ENCODE data around the gene STAT2.
A peak's percentile ranks its signal among the peaks of the same experiment; 100 is the strongest.
"Not testable (repeated sequence)": the region's sequence is repeated elsewhere in the genome, so short reads cannot be mapped to it uniquely, and the experiment has no call there.

The STAT2 gene

DNA sequence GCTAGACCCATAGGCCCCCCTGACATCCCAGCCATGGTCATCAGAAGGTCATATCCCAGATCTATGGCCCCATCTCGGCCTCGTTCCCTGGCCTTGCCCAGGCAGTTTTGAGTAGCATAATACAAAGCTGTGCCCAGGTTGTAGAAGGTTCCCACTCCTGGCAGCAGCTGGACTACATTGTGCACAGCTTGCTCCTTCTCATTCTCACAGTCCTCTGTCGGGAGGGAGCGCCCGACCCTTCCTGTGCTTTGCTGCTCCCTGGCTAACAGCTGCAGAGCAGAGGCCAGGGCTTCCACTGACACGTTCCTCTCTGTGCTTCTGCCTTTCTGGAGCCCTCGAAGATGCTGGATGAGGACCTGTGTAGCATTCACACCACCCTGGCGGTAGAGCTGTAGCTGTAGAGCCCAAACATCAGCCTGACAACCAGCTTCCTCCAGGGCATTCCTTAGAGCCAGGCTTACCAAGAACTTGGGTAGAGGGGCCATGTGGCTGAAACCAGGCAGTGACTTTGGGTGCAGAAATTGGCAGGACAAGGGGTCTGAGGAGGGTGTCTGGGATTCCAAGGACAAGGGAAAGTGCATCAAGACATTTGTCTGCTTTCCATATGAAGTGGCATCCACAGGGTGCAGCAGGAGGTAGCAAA, 1.7 kb upstream of the STAT2 start:
- no peak for DNase-seq (ENCODE audit: low read depth)

DNA sequence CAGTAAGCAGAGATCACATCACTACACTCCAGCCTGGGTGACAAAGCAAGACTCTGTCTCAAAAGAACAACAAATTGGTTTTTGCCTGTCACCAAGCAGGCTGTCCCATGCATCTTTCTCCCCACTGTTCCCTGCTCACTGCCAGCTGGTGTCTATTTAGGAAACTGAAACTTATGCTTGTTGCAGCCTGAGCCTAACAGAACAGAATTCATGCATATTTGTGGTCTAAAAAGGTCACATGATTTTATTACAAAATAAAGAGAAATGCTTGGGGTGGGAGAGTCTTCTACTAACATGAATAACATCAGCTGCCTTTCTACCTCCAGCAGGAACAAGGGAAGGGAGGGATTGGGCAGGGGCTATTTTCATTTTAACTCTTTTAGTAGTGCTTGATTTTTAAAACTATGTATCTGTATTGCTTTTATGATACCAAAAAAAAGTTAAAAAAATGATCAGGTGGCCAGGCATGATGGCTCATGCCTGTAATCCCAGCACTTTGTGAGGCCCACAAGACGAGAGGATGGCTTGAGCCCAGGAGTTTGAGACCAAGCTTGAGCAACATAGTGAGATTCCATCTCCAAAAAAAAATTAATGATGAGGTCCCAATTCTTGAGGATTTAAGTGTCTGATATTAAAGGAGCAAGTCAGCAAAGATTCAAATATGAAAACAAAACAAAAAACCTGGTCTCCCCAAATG, 923 bp downstream of the STAT2 start:
- peak; percentile 65 for DNase-seq (ENCODE audit: low read depth)

DNA sequence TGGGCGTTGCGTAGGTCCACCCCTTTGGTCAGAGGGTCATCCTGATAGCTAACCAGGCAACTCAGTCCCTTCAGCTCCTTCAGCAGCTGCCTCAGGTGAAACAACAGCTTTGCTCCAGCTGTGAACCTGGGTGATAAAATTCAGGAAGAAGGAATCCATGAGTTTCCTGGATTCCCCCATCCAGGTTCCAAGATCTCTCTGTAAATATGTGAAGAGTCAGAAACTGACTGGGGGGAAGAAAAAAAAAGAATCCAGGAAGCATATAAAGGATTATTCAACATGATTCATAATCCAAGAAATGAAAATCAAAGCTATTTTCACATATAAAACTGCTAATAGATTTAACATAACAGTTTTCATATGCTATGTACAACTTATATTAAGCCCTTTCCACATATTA, 8.6 kb downstream of the STAT2 start:
- DNase-seq (ENCODE audit: low read depth), result no peak

DNA sequence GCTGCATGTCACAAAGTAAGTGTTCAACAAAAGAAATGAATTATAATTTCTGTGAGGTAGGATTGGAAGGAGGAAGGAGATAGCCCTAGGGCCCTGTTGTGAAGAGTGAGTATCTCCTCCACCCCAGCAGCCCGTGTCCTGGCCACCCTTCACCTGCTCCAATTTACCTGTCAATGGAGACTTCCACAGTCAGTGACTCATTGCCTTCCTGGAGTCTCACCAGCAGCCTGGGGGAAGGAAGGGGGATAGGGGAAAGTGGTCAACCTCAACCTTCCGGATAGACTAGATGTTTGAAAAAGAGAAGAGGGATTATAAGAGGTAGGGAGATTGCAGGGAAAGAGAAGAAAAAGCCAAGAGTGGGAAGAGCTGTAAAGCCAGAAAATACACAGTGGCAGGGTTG, 9.2 kb downstream of the STAT2 start:
- no peak for DNase-seq (ENCODE audit: low read depth)

DNA sequence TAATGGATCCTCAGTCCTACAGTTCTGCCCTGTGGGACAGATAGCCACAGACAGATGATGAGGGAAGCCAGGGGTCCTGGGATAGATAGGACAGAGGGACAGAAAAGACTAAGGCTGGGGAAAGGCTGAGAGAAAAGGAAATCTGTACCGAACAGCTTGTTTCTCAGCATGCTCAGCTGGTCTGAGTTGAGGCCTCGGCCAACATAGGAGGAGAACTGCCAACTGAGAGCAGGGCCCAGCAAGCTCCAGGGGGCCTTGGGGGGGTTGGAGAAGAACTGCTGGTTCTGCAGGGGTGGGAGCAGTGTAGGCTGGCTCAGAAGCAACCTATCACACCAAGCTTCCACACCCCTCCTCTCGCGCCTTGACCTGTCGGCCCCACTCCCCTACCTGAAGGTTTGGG, 11.1 kb downstream of the STAT2 start:
- no peak for DNase-seq (ENCODE audit: low read depth)

DNA sequence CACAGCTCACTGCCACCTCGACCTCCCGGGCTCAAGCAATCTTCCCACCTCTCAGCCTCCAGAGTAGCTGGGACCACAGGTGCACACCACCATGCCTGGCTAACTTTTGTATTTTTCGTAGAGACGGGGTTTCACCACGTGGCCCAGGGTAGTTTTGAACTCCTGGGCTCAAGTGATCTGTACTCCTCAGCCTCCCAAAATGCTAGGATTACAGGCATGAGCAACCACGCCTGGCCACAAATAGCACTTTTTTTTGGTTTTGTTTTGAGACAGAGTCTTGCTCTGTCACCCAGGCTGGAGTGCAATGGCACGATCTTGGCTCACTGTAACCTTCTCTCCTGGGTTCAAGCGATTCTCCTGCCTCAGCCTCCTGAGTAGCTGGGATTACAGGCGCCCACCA, 12.7 kb downstream of the STAT2 start:
- DNase-seq (ENCODE audit: low read depth), result not testable (repeated sequence)

DNA sequence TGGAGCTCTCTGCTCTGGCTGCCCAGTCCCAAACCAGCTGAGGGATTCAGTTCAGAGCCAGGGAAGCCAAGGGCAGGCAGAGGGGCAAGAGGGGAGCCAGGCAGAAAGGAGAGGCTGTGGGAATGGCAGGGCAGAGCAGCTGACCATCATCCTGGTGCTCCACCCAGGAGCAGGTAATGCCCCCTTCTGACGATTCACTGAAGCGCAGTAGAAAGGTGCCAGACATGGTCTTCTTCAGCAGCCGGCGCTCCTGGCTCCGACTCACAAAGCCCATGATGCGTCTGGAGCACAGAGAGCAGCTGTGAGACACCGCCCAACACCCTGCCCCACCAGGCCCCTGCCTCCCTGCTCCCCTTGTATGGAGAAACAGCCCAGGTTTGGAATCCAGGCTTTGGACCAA, 13.2 kb downstream of the STAT2 start:
- no peak for DNase-seq (ENCODE audit: low read depth)

DNA sequence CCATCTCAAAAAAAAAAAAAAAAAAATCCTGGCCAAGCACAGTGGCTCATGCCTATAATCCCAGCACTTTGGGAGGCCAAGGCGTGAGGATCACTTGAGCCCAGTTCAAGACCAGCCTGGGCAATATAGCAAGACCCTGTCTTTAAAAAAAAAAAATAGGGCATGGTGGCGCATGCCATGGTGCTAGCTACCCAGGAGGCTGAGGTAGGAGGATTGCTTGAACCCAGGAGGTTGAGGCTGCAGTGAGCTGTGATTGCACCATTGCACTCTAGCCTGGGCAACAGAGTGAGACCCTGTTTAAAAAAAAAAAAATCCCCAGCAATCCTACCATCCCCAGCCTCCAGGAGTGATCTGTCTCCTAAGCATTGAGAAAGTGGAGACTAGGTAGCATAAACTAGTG, 17.6 kb downstream of the STAT2 start:
- DNase-seq (ENCODE audit: low read depth), result not testable (repeated sequence)

DNA sequence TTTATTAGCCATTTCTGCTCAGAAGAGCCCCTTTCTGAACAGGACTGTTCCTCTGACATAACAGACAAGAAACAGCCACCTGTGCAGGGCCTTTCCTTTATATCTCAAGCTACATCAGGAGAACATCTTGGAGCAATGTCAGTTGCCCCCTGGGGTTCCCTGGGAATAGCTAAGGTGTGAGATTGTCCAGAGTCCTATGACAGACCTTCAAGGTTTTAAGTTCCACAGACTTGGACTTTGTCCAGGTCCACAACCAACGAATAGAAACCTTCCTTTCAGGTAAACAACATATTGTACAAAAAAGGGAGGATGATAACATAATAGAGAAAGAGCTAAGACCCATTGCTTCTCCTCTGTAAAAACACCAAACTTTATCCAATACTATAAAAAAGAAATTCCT, 18.3 kb downstream of the STAT2 start:
- no peak for DNase-seq (ENCODE audit: low read depth)

DNA sequence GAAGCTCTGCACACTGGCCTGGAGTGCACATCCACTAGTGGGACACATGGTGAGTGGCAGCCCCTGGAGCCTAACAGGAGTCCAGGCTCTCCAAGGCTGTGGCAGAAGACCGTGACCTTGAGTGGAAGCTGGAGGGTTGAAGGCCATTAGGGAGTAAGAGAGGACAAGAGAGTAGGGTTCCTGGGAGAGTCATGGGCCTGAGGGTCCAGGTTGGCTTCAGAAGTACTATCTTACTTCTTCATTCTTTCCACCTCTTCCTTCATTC, 20.8 kb downstream of the STAT2 start:
- no peak for DNase-seq (ENCODE audit: low read depth)

DNA sequence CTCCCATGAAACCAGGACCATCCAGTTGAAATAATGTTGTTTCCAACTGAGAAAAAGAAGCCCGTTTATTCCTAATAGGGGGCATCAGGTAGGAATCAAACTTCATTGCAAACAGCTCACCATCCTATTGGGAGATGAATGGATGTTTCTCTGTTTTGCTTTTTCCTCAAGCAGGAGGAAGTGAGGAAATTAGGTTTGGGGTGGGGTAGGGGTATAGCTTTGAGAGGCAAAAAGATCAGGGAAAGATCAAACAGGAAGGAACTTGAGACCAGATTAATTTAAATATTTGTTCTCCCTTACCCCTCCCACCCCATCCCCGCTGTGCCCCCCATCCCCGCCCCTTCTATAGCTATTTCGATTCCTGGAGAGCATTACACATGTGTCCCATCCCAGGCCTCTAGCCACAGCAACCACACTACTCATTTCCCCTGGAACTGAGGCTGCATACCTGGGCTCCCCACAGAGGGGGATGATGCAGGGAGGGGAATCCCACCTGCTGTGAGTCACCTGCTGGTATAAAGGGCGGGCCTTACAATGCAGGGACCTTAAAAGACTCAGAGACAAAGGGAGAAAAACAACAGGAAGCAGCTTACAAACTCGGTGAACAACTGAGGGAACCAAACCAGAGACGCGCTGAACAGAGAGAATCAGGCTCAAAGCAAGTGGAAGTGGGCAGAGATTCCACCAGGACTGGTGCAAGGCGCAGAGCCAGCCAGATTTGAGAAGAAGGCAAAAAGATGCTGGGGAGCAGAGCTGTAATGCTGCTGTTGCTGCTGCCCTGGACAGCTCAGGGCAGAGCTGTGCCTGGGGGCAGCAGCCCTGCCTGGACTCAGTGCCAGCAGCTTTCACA, 21.4 kb downstream of the STAT2 start, which contains the start of gene IL23A:
IL23A (plus strand) TSS at position 577 of the 850 bp plus-strand sequence; CDS start at position 738, 161 bp downstream.
- no peak for DNase-seq (ENCODE audit: low read depth)

DNA sequence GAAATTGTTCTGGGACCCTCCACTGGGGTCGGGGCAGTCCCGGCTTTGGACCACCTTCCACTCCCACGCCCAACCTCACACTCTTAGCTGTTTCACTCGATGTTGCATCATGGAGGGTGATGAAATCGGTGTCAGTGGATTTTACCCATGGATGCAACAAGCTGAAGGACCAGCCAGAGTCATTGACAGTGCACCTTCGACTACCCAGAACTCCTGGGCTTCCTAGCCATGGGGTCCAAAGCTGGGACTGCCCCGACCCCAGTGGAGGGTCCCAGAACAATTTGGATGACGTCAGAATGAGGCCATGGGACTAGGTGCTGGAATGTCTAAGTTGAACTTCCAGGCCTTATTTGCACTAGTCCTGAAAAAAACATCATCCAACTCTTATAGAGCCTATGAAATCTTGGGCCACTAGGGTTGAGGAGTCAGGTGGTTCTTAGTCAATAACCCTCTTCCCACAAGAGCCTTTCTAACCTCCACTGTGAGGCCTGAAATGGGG, 22.1 kb downstream of the STAT2 start:
- no peak for DNase-seq (ENCODE audit: low read depth)

DNA sequence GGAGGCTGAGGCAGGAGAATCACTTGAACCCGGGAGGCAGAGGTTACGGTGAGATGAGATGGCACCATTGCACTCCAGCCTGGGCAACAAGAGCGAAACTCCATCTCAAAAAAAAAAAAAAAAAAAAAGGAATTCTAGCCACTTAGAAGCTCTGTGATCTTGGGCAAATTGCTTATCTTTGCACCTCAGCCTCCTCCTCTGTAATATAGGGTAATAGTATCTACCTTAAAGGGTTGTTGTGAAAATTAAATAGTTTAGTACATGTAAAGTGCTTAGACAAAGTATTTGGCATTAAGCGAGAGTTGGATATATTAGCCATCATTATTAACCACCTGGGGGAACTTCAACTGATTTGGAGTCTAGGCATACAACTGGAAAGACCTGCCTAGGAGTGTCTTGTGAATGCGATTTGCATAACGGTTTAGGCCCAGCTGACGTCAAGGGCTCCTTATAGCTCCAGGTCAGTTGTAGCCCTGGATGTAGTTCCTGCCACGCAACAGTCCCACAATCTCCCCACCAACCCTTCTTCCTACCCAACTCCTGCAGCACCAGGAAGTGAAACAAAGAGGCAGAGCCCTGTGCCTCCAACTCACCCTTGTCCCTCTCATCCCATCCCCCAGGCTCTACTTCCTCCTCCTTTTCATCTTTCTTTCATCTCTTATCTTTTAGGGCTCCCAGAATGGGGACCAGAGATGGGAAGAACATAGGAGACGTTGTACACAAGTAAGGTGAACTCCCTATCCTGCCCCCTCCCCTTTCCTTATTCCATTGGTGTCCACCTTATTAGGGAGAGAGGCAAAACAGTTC, 23.3 kb downstream of the STAT2 start:
- DNase-seq (ENCODE audit: low read depth), result no peak

DNA sequence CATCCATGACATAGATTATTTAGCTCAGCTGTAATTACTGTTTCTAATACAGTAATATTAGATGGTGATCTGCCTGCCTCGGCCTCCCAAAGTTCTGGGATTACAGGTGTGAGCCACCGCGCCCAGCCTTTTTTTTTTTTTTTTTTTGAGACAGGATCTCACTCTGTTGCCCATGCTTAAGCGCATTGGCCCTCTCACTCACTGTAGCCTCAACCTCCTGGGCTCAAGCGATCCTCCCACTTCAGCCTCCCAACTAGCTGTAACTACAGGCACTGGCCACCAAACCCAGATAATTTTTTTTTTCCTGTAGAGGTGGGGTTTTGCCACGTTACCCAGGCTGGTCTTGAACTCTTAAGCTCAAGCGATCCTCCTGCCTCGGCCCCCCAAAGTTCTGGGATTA, 24.4 kb downstream of the STAT2 start:
- DNase-seq (ENCODE audit: low read depth), result not testable (repeated sequence)

DNA sequence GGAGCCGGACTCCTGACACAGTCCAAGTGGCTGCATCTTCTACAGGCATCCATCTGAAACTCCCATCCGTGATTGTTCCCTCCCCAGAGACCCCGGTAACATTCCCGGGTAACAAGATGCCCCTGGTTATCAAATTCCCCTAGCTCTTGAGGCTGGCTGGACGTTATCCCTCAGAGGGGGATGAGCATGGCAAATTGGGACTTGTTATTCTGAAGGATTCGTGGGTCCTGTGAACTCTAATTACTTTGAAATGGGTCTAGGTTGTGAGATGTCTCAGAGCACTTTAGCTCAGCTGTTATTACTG, 25.5 kb downstream of the STAT2 start:
- DNase-seq (ENCODE audit: low read depth), result no peak

DNA sequence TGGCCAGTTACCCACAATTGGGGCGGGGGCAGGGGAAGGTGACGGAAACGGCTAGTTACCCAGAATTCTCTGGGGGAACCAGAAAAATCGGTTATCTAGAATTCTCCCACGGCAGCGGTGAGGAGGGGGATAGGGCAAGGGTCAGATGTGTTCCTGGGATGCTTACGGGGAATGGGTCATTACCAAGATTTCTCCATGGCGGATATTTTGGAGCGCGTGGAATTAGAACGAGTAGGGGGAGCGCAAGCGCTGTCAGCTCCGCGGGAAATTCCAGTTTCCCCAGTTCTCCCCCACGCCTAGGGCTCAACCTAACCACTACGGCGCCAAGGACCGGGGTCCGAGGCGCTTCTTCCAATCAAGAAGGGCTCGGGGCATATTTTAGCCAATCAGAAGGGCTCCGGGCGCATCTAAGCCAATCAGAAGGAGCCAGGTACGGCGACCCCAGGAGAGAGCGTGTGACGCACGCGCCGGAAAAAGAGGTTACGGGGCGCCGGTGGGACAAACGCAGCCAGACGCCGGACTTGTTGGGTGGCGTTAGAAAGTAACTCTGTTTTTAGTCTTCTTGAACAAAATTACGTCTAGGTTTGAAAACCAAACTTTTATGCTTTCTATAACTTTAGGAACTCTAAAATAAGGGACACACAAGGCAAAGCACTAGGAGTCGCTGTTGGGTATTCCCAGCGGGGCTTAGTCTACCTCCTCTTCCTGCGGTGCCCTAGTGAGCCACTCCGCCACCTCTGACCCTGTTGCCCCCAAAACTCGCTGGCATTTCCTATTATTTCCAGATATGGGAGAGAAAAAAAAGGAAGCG, 26.0 kb downstream of the STAT2 start, which contains the start of gene PAN2:
PAN2 (minus strand) TSS at position 322 of the 811 bp plus-strand sequence. CDS start 906 bp downstream, outside the sequence.
- DNase-seq (ENCODE audit: low read depth), result peak; percentile 95

DNA sequence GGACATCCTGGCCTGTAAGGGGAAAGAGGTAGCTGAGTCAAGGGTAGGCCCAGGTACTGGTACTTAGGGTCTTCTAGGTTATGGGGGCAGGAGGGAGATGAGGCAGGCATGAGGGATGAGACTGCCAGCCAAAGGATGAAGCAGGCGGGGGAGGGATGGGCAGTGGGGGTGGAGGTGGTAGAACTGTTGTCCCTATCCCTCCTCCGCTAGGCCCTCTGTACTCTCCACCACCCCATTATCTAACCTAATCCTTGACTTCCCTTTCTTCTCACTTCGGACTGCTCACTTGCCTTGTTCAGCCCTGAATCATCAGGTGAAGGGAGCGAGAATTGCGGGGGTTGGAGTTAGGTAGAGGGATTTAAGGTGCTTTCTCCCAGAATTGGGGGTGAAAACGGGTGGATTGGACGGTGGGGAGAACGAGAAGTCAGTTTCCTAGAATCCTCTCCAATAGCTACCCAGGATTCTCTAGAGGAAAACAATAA, 26.7 kb downstream of the STAT2 start:
- no peak for DNase-seq (ENCODE audit: low read depth)

DNA sequence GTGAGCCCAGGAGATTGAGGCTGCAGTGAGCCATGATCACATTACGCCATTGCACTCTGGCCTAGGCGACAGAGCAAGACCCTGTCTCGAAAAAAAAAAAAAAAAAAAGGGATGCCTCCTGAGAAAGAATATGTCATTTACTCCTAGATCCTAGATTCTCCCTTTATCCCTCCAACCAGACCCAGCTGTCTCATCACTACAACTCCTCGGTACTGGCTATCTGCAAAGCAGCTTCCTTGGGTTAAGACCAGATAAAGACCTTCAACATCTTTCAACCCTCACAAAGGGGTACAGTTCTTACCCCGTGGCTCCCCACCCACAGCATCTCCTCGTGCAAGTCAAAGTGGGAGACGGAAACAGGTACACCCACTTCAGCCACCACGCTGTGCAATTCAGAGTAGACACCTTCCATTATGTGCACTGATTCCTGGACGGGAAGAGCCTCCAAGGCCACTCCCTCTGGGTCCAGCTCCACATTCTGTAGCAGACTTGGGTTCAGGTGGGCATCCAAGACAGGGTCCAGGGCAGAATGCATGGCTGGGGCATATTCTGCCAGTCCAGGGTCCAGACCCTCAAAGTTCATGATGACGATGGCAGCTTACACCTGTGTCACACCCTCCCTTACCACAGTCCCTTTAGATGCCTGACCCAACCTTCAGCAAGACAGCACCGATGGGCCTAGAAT, 27.3 kb downstream of the STAT2 start:
- DNase-seq (ENCODE audit: low read depth), result no peak

DNA sequence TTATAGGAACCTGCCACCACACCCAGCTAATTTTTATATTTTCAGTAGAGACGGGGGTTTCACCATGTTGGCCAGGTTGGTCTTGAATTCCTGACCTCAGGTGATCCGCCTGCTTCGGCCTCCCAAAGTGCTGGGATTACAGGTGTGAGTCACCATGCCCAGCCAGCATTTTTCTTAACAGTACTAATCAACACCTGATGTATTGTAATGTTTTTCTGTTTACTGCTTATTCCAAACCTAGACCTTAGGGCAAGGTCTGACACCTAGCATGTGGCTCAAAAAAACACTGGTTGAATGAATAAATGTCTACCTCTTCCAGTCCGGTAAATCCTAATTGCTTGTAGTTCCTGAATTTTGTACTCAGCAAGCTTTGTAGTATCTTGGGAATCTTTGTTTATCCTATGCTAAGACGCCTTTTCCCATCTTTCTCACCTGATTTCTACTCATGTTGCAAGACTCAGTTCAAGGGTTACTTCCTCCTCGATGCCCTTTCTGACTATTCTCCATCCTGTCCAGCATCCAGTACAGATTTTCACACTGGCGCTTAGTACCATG, 28.9 kb downstream of the STAT2 start:
- no peak for DNase-seq (ENCODE audit: low read depth)

DNA sequence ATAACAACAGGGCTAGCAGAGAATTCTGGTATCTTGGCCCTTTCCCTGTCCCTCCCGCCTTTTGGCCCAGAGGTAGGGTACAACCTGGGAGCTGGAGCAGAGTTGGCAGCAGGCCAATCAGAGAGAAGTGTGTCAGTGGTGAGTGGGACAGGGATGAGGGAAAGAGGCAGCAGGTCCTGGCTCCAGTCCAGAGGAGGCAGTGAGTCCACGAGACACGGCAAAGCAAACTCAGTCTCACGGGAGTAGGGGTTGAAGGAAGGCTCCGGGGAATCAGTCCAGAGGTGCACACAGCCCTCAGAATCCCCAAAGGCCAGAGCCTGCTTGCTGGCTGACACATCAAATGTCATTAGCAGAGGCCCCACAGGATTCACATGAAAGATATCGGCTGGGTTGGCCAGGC, 33.4 kb downstream of the STAT2 start:
- no peak for DNase-seq (ENCODE audit: low read depth)

Data from fibroblast of the conjunctiva (primary cell).